CD4-positive, alpha-beta T cell treated with Interleukin-15 for 1 hour (primary cell): Measurements from ENCODE around the gene FAM72B.
"Not testable (repeated sequence)": the region's sequence is repeated elsewhere in the genome, so short reads cannot be mapped to it uniquely, and the experiment has no call there.

Source experiments
- DNase-seq: peaks from one replicate; pipeline ENCODE4 v3.0.0-alpha.2; 2020

FAM72B gene

DNA sequence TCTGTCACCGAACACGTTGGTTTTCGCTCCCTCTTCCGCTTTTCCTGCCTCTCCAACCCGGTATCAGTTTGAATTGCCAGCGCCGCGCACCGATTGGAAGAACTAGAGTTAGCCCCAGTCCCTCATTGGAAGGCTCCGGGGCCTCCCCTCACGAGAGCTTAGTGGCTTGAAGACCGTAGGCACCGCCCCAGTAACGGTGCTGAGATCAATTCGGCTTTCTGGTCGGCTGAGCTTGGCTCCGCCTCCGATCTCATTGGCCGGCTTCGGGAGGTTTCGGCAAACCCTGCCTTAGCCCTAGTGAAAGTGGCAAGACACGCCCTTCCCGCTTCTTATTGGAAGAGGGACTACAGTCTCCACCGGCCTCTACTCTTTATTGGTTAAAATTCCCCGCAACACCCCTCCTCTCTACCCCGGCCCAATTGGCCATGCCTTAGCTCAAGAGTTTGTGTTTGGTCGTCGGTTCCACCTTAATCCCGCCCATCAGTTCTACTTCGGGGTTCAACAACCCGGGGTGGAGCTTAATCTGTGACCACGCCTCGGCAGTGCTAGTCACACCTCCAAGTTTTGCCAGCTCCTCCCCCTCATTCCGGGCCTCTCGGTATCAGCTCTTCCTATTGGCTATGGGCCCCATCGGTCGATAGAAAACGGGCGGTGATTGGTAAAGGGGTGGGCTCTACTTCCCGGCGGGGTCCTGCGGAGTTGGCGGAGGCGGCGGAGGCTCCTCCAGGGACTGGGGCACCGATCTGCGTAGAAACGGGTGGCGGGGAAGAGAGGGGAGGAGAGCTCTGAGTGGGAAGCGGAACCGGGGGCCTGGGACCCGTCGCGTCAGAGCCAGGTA, at the start of gene FAM72B, which contains the start of gene SRGAP2C:
Gene FAM72B, minus strand, starts transcription at position 51 of the 838 bp plus-strand sequence. CDS start 851 bp downstream, outside the sequence.
Gene SRGAP2C, plus strand, starts transcription at position 686 of the 838 bp plus-strand sequence. CDS start 2,472 bp downstream, outside the sequence.
- DNase-seq = peak; percentile 98

DNA sequence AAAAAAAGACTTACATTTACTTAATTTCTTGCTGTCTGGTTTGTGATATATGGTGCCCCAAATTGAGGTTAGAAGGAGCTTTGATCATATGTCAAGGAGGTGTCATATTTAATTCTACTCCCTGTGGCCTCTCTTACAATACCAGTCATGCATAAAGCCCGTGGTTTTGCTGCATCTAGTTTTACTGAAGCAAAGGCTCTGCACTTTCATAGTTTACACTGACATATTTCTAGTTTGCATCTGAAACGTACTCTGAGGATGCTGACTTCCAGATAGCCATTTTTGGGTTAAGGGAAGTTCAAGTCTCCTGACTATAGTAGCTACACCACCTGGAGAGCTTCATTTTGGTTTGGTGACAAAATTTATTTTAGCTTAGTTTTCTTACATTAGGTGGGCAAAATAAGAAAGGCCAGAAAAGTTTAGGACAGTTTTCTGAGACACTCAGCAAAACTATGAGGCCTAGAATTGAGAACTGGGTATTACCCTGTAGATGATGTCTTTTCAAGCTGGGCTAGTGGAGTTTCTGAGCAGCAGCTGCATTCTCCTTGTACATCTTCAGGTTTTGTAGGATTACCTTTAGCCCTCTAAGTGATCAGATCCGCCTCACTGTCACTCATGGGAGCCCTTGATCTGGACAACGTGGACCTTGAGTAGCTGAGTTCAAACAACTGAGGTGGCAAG, 48.4 kb upstream of the FAM72B start:
- DNase-seq = not testable (repeated sequence)

DNA sequence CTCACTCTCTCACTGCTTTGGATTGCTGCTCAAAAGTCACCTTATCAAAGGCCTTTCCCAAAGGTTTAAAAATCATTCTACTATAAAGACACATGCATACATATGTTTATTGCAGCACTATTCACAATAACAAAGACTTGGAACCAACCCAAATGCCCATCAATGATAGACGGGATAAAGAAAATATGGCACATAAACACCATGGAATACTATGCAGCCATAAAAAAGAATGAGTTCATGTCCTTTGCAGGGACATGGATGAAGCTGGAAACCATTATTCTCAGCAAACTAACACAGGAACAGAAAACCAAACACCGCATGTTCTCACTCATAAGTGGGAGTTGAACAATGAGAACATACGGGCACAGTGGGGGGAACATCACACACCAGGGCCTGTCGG, 46.5 kb upstream of the FAM72B start:
- DNase-seq = not testable (repeated sequence)

DNA sequence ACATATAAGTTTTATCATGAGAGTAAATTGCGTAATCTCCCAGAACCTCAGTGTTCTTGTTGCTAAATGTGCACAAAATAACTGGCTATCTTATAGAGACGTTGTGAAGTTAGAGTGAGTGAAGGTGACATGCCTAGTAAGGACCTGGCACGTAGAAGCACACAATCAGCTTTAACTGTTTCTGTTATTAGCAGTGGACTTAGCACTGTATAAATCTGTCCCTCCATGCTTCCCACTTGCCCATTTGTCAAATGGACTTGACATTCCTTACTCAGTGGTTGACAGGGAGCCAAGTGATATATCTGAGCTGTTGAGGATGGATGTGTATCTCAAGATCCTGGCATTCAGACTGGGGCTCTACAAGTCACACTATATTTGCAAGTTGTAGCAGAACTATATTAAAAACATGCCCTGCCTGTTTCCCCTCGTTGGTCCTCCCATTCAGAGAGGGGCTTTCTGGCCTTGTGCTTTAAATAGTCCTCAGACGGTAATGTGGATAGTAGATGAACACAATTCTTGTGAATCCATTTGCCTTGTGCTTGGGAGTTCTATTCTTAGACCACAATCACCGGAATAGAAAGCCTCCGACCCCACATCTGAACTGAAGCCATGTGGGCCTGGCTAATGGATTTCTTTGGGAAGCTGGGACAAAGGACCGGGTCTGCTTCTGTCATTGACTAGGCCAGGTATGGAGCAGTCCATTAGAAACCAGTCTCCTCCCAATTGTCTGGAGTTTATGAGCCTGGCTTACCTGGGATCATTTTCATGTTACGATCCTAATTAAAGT, 43.6 kb upstream of the FAM72B start:
- DNase-seq = not testable (repeated sequence)

DNA sequence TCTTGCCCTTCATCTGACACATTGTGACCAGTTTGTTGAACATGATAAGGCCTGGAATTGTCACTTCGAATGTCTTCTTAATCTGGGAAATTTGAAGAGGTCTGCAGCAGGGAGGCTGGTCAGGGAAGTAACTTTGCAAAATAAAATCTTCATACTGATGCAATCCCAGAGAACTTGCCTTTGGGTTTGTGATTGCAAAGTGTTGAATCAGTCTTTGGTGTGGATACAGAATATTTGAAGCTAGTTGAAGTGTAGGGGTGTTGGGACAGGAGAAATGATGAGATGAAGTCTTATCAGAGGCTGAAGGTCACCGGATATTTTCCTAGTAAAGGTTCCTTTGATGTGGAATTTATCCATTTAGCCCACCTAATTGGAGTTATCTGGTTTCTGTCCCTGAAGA, 42.8 kb upstream of the FAM72B start:
- not testable (repeated sequence) for DNase-seq

DNA sequence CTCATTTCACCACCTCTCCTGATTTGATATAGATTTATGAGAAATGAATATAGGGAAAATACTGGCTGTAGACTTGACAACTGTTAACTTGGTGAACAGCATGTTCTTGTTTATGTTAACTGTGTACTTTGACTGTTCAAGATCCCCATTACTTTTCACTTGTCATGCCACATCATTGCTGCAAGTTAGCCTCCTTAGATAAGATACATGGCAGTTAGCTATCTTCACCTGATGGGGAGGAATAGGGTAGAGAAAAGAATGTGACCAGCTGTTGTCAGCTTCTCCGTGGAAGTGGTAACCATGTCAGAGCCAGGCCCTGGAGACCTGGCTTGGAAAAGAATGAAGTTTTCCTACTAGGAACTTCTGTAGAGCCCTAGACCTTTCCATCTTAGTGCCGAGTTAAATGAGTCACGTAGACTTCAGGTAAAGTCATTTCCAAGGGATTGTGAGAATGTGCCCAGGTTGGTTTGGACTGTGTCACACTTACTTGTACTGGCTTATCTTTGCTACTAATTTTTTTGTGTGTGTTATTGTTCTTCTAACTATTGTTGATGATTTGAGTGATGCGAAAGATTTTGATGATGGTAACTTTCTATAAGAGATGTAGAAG, 42.3 kb upstream of the FAM72B start:
- DNase-seq = not testable (repeated sequence)

DNA sequence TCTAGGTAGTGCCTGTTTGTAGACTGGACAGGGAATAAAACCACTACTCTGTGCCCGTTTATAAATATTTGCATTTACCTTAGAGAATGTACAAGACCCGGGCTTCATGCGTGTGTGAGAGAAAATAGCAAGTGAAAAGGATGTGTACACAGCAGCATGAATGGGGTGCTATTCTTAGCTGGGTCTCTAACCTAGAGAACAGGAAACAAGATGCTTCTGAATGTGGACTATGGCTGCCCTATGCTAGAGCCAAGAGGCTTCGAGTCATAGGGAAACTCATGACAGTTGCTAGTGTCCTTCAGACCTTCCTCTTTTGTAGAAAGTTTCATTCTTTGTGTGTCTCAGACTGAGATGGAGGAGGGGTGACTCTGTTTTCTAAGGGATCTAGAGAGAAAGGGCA, 40.6 kb upstream of the FAM72B start:
- DNase-seq = not testable (repeated sequence)

DNA sequence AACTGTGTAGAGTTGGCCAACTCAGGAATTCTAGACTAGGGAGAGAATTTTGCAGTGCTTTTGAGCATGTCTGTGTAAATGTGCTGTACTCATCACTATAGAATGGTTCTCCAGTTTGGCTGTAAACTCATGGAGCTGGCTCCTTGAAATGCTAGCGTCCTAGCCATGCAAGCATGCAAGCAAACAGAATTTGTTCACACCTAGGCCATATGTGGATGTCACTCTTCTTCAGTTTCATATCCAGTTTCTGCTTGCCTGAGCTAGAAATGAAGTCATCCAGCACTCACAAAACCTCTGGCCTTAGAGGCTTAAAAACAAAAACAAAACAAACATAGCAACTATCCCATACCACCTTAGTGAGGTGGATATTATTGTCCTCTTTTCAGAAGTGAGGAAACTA, 37.6 kb upstream of the FAM72B start:
- not testable (repeated sequence) for DNase-seq

DNA sequence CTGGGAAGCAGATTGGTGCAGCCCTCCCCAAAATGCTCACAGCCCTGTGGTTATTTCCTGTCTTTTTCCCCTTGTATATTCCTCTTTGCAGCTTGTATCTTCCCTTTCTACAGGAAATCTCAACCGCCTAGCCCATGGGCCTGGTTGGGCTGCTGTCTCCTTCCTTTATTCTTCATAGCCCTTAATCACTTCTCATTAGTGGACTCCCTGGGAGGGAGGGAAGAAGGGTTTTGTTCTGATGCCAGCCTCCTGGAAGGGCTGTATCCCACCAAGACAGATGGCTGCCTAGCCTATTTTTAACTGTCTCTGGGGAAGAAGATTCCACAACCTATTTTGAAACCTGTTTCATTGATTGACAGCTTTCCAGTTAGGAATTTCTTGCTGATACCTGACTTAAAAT, 32.5 kb upstream of the FAM72B start:
- not testable (repeated sequence) for DNase-seq

DNA sequence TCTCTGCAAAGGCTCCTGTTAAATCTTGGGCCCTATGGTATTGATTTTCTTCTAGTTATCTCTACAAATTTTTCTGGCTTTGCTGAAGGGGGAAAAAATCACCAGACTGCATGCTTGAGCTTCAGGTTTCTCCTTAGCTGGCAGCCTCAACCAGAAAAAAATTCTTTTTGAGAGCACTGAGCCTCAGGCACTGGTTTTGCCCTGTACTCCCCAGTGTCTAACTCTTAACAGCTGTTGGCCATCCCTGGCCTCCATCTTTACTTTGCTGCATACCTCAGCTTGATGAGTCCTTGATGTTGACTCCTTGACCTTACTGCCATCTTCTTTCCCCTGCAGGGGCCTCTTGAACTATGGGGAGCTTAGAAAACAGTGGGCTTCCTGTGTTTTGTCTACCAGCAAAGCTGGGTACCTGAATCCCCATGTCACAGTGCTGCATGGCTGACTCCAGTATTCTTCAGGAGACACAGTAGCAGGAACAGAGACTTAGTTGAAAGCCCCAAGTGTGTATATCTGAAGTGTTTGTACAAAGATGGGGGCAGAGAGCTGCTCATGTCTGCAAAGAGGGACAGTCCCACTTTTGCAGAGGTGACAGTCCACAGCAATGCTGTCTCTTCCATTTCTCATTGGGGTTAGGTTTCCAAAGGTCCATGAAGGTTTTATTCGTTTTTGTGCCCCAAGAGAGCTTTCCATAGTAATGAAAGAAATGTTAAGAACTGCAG, 31.7 kb upstream of the FAM72B start:
- DNase-seq = not testable (repeated sequence)

DNA sequence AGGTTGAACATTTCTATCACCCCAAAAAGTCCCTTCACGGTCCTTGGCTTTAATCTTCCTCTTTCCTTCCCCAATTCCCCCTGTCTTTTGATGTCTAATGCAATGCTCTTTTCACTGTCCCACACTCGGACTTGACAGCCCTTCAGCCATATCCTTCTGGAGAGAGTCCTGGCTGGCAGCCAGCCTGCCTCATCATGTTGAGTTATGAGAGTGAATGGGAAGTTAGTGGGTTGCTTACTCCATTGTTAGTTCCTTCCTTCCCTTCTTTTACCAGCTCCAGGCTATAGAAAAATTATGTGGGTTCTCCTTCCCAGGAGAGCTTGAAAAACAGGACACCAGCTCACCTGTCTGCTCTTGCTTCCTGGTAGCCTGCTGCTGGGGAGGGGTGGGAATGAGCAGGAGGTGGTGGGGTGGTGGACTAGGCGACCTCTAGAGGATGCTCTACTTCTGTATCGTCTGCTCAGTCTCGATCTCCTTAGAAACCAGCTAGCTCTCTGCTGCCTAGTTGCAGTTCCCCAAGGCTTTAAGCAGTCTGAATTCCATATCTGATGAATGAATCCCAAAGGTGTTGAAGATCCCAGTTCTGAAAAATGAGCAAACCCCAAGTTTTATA, 30.5 kb upstream of the FAM72B start:
- not testable (repeated sequence) for DNase-seq

DNA sequence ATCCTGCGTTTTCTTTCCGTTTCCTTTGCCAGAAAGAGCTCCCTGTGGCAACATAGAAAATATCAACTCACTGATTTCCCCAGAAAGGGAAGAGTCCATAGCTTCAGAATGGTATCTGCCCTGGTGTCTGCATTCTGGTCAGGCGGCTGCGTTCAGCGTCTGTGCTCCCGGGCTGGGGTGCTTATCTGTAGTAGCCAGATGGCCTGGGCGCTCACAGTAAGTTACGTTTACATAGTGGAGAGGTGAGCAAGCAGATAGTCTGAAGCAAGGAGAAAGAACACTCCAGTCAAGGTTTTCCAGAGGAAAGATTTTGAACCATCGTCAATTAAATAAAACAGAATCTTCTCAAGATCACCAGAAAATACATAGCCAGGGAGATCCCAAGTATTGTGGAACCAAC, 29.4 kb upstream of the FAM72B start:
- DNase-seq = not testable (repeated sequence)

DNA sequence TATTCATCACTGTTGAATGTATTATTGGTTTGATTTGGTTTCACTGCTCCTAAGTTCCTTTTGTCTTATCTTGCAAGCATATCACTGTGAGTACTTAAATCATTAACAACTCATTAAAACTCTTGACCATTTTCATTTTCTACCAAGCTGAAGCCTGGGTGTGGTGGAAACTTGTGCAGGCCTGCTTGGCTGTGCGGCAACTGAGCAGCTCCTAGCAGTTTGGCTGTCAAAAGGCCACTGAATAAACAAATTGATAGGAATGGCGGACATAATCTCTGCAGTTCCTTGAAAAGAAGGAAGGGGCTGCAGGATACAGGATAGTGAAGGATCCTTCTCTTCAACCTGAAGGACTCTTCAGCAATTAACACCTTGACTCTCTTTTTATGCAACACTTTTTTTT, 26.6 kb upstream of the FAM72B start:
- not testable (repeated sequence) for DNase-seq

DNA sequence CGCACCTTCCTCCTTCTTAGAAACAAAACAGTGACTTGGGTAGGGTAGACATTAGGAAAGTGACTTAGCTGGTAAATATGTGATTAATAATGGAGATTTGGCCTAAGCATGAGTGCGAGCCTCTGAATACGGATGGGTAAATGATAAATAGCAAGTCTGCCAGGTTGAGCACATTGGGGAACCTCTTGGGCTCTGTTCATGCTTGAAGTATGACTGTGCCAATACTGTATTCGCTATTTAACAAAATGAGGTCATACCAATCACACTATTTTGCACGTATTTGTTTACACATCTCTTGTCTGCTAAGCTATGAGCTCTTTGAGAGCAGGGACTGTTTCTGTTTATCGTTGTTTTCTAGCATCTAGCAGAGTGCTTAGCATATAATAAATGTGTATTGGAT, 24.2 kb upstream of the FAM72B start:
- not testable (repeated sequence) for DNase-seq

DNA sequence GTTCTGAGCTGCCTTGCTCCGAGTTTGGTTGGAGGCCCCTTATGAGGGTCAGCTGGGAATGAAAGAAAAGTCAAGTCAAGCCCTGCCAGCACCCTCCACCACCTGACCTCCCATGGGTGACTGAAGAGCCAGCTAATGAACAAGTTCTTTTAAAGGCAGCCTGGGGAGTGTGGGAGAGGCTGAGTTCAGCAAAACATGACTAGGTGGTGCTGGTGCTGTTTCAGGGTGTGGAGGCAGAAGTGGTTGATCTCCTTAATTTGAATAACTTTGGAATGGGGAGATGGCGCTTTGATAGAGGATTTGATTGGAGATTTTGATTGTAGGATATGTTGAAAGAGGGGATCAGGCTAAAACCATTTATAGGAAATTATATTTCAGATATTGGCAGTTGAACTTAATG, 23.2 kb upstream of the FAM72B start:
- DNase-seq = not testable (repeated sequence)

DNA sequence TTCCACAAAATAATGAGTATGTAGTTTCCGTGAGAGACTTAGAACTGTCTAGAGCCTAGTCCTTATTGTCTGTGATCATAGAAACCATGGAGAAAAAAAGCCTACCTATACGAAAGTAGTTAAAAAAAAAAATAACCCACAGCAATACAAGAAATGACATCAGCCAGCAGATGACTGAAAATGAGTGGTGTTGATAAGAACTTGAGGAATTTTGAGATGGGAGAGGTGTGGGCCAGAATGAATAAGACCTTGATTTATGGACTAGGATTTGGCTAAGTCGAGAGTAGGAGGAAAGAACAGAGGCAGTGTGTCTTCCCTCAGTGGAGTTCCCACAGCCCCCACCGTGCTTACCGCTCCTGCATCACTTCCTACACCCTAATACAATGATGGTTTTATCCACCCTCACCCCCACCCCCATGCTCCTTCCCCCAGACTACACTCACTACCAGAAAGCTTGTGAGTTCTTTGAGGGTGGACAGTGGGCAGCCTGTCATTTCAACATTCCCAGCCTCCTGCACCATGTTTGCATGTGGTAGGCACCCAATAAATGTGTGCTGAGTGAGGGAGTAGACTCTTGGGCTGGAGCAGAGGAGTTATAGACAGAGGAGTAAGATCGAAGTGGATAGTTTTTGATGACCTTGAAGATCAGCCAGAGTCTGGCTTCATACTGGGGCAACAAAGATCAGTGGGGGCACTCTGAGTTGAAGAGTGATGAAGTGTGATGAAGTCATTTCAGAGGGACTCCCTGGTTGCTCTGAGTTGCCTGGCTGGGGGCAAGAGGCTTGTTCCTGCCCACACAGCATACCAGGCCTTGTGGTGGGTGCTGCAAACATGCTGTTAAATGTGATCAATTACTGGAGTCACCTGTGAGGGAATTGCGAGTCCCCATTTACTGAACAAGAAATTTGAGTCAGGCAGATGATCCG, 21.9 kb upstream of the FAM72B start:
- not testable (repeated sequence) for DNase-seq

DNA sequence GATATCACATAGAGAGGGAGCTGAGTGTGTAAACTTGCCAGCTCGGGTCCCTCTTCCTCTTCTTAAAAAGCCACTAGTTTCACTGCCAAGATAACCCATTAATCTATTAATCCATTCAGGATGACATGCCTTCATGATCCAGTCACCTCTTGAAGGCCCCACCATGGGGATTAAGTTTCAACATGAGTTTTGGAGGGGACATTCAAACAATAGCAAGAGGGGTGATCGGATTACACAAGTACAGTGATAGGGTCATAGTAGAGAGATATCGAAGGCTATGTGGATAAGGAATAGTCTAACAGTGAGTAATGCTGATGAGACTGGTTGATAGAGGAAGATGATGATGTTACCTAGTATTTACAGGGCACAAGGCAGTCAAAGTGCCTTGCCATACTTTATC, 18.8 kb upstream of the FAM72B start:
- not testable (repeated sequence) for DNase-seq

DNA sequence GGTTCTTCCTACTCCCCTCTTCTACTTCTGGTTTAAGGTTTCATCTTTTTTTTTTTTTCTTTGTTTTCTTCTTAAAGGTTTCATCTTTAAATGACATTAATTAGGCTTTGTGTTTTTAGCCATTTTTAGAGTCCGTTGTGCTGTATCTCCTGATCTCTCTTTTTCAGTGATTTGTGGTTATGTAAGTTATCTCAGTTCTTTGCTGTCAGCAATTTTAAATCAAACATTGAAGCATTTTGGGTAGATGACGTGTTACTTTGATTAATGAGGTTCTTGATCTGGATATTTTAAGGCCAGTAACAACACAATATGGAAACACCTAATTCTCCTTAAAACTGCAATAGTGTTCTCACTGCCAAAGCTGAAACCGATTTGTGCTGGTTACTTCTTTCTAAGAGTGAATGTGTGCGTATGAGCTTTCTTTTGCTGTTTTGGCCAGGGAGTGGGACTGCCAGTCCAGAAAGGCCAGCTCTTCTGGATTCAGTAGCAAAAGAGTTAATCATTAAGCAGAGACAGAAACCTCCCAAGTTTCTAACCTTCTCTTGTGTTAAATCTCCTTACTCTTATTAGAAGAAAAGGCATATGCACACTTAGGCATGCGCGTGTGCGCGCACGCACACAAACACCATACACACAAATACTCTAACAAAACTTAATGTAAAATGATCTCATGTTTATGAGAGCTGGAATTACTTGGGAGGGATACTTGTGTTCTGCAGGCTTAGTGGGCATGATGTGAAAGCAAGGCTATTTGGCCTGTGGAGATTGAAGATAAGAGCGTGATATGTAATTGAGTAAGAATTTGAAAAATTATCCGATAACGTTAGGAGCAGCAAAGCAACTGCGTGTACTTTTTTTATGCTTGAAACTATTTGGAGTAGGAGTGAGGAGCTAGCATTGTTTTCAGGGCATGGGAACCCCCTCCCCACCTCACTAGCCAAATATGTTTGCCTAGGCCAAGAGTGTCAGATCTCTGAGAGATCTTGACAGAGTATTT, 17.1 kb upstream of the FAM72B start:
- DNase-seq = not testable (repeated sequence)

DNA sequence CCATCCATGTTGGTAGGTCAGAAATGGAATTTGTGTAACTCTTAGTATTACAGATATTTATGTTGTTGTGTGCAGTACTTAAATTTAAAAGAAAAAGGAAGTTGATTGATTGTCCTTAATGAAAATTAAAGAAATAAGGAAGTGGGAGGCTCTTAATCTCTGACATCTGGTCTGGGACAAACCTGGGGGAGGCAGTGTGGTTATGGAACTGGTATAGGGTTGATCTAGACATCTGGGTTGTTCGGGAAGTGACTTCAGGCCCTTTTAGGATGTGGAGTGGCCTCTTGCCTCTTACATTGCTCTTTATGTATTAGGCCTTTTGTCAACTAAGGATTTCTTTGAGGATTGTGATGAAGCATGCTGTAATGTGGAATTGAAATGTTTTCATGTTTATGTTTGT, 16.1 kb upstream of the FAM72B start:
- DNase-seq = not testable (repeated sequence)
